GM12872 (cell line): ENCODE measurements around the gene SEMG1.

Experiments used
- TF ChIP-seq, protein P1 (sequence below): IDR thresholded peaks from 3 replicates; pipeline ENCODE4 v1.5.1; 2011; ENCODE audit warnings: low read depth, mild to moderate bottlenecking, low read length, moderate library complexity; ENCODE audit not compliant: insufficient read depth

Gene SEMG1

GRCh38 chr20:45176526-45177267, 30.1 kb upstream of the SEMG1 start:
- TF ChIP-seq, protein P1, sequence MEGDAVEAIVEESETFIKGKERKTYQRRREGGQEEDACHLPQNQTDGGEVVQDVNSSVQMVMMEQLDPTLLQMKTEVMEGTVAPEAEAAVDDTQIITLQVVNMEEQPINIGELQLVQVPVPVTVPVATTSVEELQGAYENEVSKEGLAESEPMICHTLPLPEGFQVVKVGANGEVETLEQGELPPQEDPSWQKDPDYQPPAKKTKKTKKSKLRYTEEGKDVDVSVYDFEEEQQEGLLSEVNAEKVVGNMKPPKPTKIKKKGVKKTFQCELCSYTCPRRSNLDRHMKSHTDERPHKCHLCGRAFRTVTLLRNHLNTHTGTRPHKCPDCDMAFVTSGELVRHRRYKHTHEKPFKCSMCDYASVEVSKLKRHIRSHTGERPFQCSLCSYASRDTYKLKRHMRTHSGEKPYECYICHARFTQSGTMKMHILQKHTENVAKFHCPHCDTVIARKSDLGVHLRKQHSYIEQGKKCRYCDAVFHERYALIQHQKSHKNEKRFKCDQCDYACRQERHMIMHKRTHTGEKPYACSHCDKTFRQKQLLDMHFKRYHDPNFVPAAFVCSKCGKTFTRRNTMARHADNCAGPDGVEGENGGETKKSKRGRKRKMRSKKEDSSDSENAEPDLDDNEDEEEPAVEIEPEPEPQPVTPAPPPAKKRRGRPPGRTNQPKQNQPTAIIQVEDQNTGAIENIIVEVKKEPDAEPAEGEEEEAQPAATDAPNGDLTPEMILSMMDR = no peak

DNA sequence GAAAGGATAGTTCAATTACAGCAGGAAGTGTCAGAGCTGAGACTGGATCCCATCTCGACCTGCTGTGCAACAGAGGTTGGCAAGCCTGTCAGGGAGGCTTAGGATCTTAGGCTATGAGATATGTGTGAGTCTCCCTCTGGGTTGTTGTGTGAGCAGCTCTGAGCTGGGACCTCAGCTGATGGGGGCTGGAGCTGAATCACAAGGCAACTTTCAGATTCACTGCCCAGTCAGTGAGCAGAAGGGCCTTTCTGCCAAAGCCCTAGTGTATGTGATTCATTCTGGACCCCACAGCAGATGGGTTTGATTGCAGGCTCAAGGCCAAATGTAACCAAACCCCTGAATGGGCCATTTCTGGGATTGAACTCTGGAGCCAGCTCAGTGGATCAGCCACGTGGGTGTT, 27.7 kb upstream of the SEMG1 start:
- TF ChIP-seq, protein P1 = no peak

- TF ChIP-seq, protein P1 = no peak
Measured at GRCh38 chr20:45181639-45182038, 25.2 kb upstream of the SEMG1 start.

GRCh38 chr20:45183084-45183483, 23.7 kb upstream of the SEMG1 start:
- TF ChIP-seq, protein P1 = no peak

- TF ChIP-seq, protein P1 = no peak
Measured at GRCh38 chr20:45187693-45188092, 19.1 kb upstream of the SEMG1 start.

GRCh38 chr20:45189067-45189609, 17.7 kb upstream of the SEMG1 start:
- TF ChIP-seq, protein P1 = no peak

DNA sequence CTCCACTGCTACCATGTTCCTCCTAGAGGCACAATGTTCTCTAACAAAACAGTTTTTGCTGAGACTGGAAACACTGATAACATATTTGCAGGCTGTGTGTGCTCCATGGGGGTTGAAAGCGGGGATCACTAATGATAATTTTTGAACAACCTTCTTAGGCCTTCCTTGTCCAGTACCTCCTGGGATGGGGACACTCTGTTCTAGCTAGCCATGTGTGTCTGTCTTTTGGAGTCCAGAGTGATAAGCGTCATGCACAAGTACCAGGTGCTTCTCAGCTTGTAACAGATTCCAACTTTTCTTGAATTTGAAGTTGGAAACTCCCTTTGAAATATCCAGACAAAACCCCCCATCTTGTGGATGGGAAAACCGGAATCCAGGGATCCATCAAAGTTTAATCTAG, 17.0 kb upstream of the SEMG1 start:
- TF ChIP-seq, protein P1 = no peak
